Stimulated activated CD4-positive, alpha-beta T cell treated with anti-CD3 and anti-CD28 coated beads, Interleukin-4, amount 100 ng/mL, for 48 hours (primary cell): ENCODE measurements around the gene TMEM176B.
"Not testable (repeated sequence)": the region's sequence is repeated elsewhere in the genome, so short reads cannot be mapped to it uniquely, and the experiment has no call there.

ENCODE experiments used
- DNase-seq, 2 donors: peaks; one replicate each; pipeline ENCODE4 v3.0.0-alpha.2; 2020; ENCODE audit warnings: low read depth in 2 of 2

The TMEM176B gene

GRCh38 chr7:150823043-150823442, 22.9 kb upstream of the TMEM176B start:
- no peak for DNase-seq

- DNase-seq: no peak
Measured at GRCh38 chr7:150820578-150821198, 20.5 kb upstream of the TMEM176B start.

GRCh38 chr7:150820148-150820547, 20.0 kb upstream of the TMEM176B start:
- no peak for DNase-seq

GRCh38 chr7:150818971-150819370, 18.8 kb upstream of the TMEM176B start:
- DNase-seq: no peak

- DNase-seq: no peak
Measured at GRCh38 chr7:150814328-150815001, 14.3 kb upstream of the TMEM176B start.

- DNase-seq: not testable (repeated sequence)
Measured at GRCh38 chr7:150807616-150808438, 7.7 kb upstream of the TMEM176B start.

- DNase-seq: no peak
Measured at GRCh38 chr7:150806863-150807262, 6.7 kb upstream of the TMEM176B start.

- no peak for DNase-seq
Measured at GRCh38 chr7:150806454-150806853, 6.3 kb upstream of the TMEM176B start.

- no peak for DNase-seq
Measured at GRCh38 chr7:150805864-150806263, 5.7 kb upstream of the TMEM176B start.

- no peak for DNase-seq
Measured at GRCh38 chr7:150804802-150805201, 4.6 kb upstream of the TMEM176B start.

GRCh38 chr7:150803161-150803860, 3.1 kb upstream of the TMEM176B start:
- DNase-seq: no peak

GRCh38 chr7:150801946-150802771, 2.0 kb upstream of the TMEM176B start:
- no peak for DNase-seq

GRCh38 chr7:150801242-150801945, 1.2 kb upstream of the TMEM176B start:
- no peak for DNase-seq

- no peak for DNase-seq
Measured at GRCh38 chr7:150800581-150801241, 547 bp upstream of the TMEM176B start, which contains the start of gene TMEM176A. Gene TMEM176A, plus strand, starts transcription at chr7:150800769. Its CDS starts 782 bp downstream, at chr7:150801551.

- DNase-seq: no peak
Measured at GRCh38 chr7:150799156-150799555, 1.0 kb downstream of the TMEM176B start.

GRCh38 chr7:150797661-150798060, 2.5 kb downstream of the TMEM176B start:
- DNase-seq: no peak

GRCh38 chr7:150793569-150794238, 6.5 kb downstream of the TMEM176B start:
- DNase-seq: no peak

- DNase-seq: no peak
Measured at GRCh38 chr7:150791746-150792452, 8.3 kb downstream of the TMEM176B start.

GRCh38 chr7:150791304-150791703, 8.9 kb downstream of the TMEM176B start:
- DNase-seq: no peak
